HG03039 (cell line): ENCODE measurements around the gene KNOP1.

Experiments used
- ATAC-seq: cut with Tn5 transposase; IDR thresholded peaks from one replicate; pipeline ENCODE4 v1.9.1; 2021; ENCODE audit warnings: mild to moderate bottlenecking, moderate library complexity; ENCODE audit not compliant: unreplicated experiment

The KNOP1 gene, protein sequence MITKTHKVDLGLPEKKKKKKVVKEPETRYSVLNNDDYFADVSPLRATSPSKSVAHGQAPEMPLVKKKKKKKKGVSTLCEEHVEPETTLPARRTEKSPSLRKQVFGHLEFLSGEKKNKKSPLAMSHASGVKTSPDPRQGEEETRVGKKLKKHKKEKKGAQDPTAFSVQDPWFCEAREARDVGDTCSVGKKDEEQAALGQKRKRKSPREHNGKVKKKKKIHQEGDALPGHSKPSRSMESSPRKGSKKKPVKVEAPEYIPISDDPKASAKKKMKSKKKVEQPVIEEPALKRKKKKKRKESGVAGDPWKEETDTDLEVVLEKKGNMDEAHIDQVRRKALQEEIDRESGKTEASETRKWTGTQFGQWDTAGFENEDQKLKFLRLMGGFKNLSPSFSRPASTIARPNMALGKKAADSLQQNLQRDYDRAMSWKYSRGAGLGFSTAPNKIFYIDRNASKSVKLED

DNA sequence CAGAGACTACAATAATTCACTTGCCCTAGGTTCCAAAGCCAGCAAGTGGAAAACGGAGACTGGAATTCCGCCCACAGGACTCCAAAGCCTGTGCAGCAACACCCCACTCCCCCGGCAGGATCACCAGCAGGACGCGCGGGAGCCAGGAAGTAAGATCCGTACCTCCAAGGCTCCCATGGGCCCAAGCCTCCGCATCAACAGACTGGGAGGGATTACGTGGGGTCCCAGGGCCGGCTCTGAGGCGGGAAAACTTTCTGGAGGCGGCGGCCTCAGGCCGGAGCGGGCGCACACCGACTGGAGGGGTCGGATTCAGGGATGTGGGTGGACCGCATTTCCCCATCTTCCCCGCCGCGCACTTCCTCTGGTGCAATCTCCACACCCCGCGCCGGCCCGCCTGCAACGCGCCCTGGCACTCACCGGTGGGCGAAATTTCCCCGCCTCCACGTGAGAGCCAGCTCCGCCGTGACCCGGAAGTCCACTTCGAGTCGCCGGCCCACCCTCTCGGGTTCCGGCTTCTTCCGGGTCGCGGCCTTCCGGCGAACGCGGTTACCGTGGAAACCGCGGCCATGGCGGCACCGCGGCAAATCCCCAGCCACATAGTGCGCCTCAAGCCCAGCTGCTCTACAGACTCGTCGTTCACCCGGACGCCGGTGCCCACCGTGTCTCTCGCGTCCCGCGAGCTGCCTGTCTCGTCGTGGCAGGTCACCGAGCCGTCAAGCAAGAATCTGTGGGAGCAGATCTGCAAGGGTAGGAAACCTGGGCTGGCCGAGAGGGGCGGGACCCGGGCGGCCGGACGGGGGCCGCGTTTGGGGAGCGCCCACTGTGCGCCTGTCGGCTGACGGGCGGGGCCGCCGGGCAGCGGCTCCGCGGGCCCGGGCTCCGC, at the start of gene KNOP1, which contains the start of gene IQCK:
KNOP1 (minus strand) TSS at position 487 of the 883 bp plus-strand sequence. CDS start 3,192 bp downstream, outside the sequence.
IQCK (plus strand) TSS at position 531 of the 883 bp plus-strand sequence; CDS start at position 567, 36 bp downstream.
- peak; percentile 89 for ATAC-seq

DNA sequence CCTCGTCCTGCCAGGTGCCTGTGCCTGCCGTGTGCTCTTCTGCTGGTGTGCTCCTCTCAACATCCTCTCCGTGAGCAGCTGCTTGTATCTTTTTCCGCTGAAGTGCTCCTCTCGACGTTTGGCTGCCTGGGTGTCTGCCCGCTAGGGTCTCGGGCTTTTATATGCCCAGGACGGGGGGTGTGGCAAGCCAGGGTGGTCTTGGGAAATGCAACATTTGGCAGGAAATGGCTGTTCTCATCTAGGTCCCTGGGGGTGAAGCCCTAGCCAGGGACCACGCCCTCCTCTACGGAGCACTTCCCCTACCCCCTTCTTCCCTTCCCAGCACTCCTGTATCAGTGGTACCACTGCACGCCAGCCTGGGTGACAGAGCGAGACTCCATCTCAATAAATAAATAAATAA, 49.5 kb upstream of the KNOP1 start:
- no peak for ATAC-seq

DNA sequence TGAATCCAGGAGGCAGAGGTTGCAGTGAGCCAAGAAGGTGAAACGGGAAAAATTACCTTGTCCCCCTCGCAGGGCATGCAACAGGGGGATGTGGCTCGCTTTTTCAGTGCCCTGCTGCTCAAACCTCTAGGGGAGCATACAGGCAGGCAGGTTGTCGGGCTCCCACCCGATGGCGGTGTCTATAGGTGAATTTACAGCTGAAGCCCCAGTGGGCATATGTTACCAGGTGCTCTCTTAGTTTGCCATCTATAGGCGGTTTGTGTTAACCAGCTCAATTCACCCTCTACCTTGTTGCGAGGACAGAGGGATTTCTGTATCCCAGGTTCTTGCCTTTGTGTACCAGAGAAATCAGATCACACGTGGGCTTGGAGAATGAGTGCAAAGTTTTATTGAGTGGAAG, 49.0 kb upstream of the KNOP1 start:
- ATAC-seq: no peak

DNA sequence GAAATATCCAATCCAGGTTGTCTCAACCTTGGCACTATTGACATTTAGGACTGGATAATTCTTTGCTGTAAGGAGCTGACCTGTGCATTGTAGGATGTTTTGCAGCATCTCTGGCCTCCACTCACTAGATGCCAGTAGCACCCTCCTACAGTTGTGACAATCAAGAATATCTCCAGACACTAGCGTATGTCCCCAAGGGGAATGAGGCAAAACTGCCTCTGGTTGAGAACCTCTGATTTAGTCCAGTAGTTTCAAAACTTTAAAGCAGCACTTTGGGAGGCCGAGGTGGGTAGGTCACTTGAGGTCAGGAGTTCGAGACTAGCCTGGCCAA, 48.5 kb upstream of the KNOP1 start:
- ATAC-seq: no peak

DNA sequence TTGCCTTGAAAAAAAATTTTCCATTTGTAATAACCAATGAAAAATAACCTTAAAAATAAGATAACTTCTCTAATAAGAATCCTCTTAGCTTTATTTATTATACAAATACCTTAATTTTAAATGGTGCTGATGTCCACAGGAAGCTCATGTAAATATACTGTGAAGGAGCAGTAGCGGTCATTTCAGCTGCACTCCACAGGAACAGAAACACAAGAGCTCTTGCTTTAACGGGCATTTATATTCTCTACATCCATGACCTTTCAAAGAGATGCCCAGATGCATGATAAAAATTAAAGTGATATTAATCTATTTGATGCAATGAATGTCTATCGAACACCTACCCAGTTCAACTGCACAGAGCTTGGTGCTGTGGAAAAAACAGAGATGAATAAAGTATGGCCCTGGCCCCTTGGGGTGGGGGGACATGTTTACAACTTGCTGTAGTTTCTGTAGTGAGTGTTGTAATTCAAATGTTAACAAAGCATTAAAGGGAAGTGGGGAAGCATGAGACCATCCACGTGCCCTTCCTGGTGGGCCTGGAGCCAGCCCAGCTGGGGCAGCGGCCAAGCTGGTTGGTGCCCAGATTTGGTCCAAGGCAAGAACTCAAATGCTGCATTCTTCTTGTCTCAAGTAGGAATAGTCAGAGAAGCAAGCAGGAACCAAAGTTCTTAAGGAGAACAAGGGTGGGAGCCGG, 48.0 kb upstream of the KNOP1 start:
- no peak for ATAC-seq

DNA sequence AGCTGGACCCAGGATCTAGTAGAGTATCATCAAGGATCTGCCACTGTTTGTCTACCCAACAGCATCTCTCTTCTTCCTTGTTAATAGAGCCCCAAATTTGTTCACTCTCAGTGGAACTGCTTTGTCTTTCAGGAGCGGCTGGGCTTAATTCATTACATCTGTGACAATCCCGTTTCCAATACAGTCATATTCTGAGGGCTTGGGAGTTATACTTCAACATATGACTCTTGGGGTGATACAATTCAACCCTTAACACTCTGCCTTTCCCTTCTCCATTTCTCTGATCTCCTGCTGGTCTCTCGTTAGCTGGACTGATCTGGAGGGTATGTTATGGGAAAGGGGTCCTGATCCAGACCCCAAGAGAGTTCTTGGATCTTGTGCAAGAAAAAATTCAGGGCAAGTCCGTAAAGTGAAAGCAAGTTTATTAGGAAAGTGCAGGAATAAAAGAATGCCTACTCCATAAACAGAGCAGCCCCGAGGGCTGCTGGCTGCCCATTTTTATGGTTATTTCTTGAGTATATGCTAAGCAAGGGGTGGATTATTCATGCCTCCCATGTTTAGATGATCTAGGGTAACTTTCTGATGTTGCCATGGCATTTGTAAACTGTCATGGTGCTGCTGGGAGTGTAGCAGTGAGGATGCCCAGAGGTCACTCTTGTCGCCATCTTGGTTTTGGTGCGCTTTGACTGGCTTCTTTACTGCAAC, 42.5 kb upstream of the KNOP1 start:
- ATAC-seq: no peak

DNA sequence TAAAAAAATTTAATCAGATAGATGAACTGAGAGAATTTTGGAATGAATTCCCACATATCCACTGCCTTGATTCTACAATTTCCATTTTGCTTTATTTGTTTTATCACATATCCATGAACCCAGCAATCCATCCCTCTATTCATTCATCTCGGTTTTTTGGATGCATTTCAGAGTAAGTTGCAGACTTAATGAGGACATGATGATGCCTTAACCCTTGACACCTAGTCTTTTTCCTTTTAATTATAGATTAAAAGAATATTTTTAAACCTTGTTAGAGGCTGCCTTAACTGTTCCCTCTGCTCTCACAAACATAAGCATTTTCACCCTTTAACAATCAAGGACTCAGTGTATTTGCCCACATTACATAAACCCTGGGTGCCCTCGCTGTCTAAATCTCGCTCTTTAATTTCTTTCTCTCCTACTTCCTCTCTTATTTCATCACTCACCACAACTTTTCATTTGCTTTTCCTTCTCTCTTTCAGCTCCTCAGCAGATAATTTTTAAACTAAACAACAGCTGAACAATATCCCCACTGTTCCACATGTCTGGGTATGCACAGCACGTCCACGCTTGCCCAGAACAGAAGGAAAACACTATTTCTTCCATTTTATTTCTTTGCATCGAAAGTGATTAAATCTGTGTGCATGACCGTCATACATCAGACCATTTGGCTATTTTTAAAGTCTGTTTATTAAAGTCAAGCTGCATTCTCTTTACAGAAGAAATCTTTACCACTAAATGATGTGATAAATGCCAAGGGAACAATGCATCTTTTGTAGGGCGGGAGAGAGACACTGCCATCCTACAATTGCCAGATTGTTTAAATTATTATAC, 40.0 kb upstream of the KNOP1 start:
- ATAC-seq: no peak

DNA sequence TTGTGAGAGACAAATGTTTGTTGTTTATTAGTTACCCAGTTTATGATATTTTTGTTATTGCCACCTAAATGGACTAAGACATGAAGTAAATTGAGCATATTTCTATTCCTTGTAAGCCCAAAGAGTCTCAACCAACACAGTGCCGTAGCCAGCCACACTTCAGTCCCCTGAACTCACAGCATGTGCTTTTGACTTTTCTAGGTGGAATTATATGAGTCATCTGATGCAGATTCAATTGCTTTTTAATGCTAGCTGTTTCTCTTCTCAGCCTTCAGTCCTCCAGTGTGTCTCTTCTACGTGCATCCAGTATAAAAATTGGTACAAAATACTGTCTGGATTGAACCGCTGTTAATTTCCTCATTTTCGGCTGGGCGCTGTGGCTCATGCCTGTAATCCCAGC, 39.0 kb upstream of the KNOP1 start:
- ATAC-seq: no peak

DNA sequence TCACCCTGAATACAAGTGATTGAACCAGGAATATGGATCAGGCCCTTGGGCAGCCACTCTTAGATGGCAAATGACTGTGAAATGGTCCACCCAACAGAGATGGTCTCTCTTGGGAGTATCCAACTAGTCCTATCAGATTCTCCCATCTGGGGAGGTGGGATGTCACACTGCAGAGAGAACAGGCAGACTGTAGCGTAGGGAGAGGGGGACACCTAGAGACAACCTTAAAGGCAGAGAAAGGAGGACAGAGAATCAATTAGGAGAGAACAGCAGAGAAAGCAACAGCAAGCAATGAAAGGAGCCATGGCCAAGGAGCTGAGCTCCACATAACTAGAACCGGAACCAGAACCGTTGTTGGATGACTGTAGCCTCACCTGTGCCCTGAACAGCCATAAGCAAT, 37.2 kb upstream of the KNOP1 start:
- ATAC-seq: no peak

DNA sequence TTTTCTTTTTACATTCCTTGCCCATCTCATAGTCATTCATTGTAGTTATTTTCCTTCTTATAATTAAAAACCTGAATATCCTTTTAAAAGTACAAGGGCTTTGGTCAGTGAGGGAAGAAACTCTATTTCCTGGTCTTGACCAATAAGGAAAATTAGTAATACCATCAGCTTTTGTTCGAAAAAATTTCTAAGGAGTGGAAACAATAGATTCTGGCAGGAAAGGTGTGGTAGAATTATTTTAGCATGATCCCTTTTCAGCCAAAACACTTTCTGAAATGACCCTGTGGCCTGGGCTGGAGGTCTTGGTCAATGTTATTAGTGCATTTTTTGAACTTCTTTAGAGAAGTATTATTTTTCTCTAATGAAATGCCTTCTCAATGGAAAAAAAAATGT, 36.6 kb upstream of the KNOP1 start:
- ATAC-seq: no peak

DNA sequence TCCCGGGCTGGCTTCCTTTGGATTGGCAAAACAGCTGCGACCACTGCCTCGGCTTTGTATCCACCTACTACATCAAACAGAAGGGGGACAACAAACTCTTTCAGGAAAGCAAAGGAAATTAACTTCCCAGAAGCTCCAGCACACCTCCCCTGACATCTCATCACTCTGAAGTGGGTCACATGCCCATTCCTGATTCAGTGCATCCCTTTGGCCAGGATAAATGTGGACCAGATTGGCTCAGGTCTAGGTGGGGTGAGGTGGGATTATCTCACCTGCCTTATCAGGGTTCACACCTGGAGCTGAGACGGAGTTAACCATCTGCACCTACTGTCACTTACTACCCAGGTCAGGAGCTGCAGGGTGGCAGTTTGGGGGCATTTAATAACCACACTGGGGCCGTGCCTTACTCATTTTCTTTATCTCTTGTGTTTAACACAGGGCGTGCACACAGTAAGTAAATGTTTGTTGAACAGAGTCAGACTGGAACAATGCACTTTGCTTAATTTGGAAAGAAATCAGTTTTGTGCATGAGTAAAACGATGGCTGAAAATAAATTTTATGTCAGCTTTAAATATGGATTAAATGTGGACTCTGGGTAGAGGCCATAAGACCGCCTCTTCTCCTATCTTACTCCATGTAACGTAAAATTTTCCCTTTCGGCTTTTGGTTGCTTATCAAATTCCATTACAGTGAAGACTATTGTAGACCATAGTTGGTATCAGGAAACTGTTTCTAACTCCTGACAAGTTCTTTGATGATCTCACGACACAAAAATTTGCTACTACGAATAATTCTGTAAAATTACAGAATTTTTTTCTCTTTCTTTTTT, 36.0 kb upstream of the KNOP1 start:
- ATAC-seq: no peak

DNA sequence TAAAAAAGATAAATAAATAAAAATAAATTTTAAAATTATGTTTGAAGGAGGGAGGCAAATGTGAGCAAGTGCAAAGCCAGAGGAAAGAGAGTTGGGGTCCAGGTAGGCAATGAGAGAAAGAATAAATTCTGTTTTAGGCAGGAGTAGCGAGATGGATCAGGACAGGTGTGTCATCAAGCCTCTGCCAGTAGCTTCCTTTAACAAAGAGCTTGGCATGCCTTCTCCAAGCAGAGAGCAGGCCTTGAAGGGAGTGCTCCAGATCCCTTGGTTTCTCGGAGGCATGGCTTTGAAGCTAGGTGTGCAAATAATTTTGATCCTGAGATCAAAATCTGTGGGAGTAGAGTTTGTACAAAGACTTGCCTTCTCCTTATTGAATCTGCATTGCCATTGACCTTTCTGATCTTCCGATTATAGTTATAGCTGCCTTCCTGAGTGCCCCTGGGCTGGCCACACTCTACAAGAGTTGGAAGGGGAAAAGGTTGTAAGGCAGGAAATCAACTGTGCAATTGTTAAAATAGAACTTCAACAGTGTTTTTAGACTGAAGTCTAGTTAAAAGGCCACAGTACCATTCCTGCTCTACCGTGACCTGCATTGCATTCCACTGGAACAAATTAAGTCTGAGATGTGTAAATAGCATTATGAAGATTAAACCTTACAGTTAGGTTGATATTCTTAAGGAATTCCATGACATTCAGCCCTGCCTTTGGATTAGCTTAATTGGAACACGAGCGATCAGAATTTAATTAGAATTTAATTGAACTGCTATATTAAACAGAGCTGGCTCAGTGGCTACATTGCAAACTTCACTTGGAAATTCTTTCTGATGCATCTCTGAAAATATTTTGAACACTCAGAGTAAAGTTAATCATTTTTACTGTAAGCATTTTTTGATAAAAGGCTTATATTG, 33.7 kb upstream of the KNOP1 start:
- no peak for ATAC-seq

DNA sequence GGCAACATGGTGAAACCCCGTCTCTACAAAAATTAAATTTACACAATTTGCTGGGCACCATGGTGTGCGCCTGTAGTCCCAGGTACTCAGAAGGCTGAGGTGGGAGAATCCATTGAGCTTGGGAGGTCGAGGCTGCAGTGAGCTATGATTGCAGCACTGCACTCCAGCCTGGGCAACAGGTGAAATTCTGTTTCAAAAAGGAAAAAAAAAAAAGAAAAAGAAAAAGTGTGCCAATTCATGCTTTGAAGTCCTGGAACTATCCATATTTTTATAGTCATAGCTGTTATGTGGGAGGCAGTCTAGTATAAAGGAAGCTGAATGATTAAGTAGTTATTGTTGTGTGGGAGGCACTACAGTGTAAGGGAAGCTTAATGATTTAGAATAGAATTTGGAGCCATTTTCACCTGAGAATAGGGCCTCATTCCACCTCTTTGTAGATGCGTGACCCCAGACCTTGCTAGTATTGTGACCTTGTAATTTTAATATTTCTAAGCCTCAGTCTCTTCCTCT, 31.6 kb upstream of the KNOP1 start:
- ATAC-seq: no peak

DNA sequence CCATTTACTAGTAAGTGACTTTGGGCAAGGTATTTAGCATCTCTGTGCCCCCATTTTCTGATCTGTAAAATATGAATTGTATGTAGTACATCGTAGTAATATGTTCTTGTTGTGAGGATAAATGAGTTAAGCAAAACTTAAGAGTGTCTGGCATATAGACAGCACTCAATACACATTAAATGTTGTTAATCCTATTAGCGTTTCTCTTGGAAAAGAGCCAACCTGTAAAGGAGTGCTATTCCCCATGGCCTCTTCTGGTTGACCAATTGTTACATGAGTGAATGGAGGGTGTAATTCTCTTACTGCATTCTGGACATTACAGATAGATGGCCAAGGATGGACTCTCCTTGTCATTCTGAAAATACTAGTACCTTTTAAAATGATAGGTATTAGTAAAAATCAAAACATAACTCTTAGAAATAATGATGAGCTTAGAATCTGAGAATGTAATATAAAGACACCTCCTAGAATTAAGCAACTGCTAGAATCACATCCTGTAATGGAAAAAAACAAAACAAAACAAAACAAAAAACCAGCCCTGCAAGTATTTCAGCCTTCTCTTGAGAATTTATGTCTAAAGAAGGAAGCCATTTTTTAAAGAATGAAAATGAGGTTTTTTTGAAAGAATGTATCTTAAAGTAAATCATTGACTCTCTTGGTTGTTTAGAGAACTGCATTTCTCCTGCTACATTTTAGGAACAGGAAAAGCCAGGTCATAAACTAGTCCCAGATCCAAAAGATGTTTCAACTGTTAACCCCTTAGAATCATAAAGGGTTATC, 30.6 kb upstream of the KNOP1 start:
- ATAC-seq: no peak

DNA sequence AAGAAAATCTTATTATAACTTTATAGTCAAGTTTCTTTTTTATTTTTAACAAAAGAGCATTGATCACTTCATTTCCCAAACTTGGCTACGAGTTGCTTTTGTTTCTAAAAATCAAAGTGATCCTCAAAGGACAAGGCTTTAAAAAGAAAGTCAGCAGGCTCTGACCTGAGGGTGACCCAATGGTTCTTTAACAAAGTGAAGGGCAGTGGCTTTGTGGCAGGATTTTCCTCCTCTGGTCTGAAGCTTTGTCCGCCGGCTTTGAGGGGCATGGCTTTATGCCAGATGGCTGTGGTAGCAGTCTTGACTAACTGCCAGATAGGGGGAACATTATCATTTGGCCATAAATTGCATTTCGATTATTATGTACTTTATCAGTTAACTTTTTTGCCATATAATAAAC, 28.5 kb upstream of the KNOP1 start:
- no peak for ATAC-seq

DNA sequence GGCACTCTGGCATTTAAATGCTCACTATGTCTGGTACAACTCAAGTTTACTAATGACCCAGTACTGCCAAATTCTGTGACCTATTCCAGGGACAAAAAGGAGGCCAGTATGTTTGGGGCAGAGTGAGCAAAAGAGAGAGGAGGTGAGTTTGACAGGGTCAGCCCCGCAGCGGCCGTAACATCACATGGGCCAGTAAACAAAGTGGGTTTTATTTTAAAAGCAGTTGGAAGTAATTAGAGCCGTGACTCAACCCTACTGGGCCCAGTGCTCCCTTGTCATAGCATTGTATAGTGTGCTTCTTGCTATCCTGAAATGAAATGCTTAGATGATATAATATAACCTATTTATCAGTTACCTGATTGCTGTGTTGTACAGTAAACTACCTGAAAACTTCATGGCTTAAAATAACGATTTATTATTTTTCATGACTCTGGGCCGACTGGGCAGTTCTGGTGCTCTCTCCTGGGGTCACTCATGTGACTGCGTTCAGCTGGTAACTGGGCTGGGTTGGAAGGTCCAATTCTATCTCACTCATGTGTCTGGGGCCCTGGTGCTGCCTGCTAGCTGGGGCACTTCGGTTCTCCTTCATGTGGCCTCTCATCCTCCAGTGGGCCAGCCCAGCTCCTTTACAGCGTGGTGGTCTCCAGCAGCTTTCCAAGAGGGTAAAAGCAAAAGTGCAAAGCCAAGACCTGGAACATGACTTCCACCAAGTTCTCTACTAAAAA, 27.4 kb upstream of the KNOP1 start:
- no peak for ATAC-seq
